ENCODE results near the gene NAIF1. TPM values are rescaled to one million over a fixed set of nuclear protein-coding genes. Genes with fewer than 3 reads are reported as not detected.
"Not testable (repeated sequence)": the region's sequence is repeated elsewhere in the genome, so short reads cannot be mapped to it uniquely, and the experiment has no call there.

NAIF1 gene
- total RNA-seq, 4 donors from 2014 or later: 3.8 to 27.4 (median 10.6) TPM

DNA sequence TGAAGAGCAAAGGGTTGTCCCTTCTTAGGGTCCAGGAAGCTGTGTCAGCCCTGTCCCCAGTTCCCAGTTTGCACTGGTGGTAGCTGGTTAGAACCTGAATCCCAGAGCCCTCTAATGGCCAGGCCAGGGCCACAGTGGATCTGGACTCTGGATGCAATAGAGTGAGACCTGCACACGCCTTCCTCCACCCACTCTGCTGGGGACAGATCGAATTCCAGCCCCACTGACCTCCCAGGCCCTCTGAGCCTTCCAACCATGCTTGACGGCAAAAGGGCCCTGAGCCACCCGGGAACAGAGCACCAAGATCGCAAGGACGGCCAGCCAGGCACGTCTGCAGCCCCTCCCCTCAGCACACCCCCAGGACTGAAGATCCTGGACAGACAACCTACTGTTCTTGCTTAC is 23.7 kb downstream of the NAIF1 start:
- peak overlapping the region; percentile 19 to 51 for H3K27ac ChIP-seq
- no peak for DNase-seq

DNA sequence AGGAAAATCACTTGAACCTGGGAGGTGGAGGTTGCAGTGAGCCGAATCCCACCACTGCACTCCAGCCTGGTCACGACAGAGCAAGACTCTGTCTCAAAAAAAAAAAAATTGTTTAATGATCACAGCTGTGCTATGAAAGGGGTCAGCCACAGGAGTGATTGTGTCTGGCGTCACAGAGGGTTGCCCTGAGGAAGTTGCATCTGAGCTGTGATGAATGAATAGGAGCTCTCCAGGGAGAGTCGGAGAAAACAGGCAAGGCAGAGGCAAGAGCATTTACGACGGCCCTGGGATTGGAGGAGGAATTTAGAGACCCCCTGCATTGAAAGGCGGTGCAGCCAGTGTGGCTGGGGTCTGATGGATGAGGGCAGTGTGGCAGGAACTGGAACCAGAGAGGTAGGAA is 25.1 kb downstream of the NAIF1 start:
- intact Hi-C loops (cut with DNase I; ENCODE audit: low total_unique reads): no loop called here
- TF ChIP-seq POLR2A (IDR thresholded peaks at IDR 0.05): no peak
- TF ChIP-seq CTCF (IDR thresholded peaks at IDR 0.05): no peak
- no peak for DNase-seq

More for the DNA sequence above, 23.7 kb downstream of the NAIF1 start:
- Histone ChIP-seq H3K4me1 (peaks cover 0 to 9% of the 10 kb centered on the region in 2 donors), H3K27me3 (no peaks in the 10 kb centered on the region), H3K4me3 (no peak overlapping the region), H3K36me3 (no peaks in the 10 kb centered on the region), H3K9me3 (no peaks in the 10 kb centered on the region)
- intact Hi-C loops (cut with DNase I; ENCODE audit: low total_unique reads): no loop called here
- TF ChIP-seq POLR2A (IDR thresholded peaks at IDR 0.05): no peak
- TF ChIP-seq CTCF (IDR thresholded peaks at IDR 0.05): no peak

GRCh38 chr9:128040783-128041182 is 26.3 kb downstream of the NAIF1 start:
- H3K9me3 ChIP-seq; intact Hi-C loops (cut with DNase I; ENCODE audit: low total_unique reads); H3K27me3 ChIP-seq; H3K4me1 ChIP-seq; H3K36me3 ChIP-seq; H3K27ac ChIP-seq; H3K4me3 ChIP-seq; DNase-seq: not testable (repeated sequence)

More for the DNA sequence above, 25.1 kb downstream of the NAIF1 start:
- Histone ChIP-seq H3K36me3 (no peaks in the 10 kb centered on the region), H3K9me3 (no peaks in the 10 kb centered on the region), H3K27me3 (no peaks in the 10 kb centered on the region), H3K4me3 (no peak overlapping the region), H3K4me1 (no peaks in the 10 kb centered on the region), H3K27ac (no peak overlapping the region)

GRCh38 chr9:128036522-128036921 is 30.6 kb downstream of the NAIF1 start:
- not testable (repeated sequence) for H3K4me1 ChIP-seq, H3K36me3 ChIP-seq, H3K27ac ChIP-seq, H3K27me3 ChIP-seq, H3K9me3 ChIP-seq, H3K4me3 ChIP-seq, DNase-seq
- intact Hi-C loops (cut with DNase I; ENCODE audit: low total_unique reads): loop anchor here (5.0 to 10.0 kb wide), 2 partner anchors 78 to 94 kb away; no protein-coding TSS in a partner anchor

- DNase-seq: peak; percentile 72 to 83
- peak overlapping the region in 1 of 2 donors; percentile 23 for H3K27ac ChIP-seq
- intact Hi-C loops (cut with DNase I; ENCODE audit: low total_unique reads): loop anchor here (5.0 to 10.0 kb wide), 2 partner anchors 80 to 93 kb away; no protein-coding TSS in a partner anchor
Measured at GRCh38 chr9:128034821-128035652, 32.1 kb downstream of the NAIF1 start.

More at GRCh38 chr9:128034821-128035652, 32.1 kb downstream of the NAIF1 start:
- no peaks in the 10 kb centered on the region for H3K4me1 ChIP-seq
- no peaks in the 10 kb centered on the region for H3K36me3 ChIP-seq
- TF ChIP-seq CTCF (IDR thresholded peaks at IDR 0.05): peak; percentile 86 to 98 (median 95)
- no peak for TF ChIP-seq POLR2A (IDR thresholded peaks at IDR 0.05)
- no peaks in the 10 kb centered on the region for H3K27me3 ChIP-seq
- no peaks in the 10 kb centered on the region for H3K9me3 ChIP-seq
- H3K4me3 ChIP-seq: no peak overlapping the region
